IMR-90 (cell line): ENCODE measurements around the gene ARHGAP32. TPM values are rescaled to one million over a fixed set of nuclear protein-coding genes. Genes with fewer than 3 reads are reported as not detected.

ENCODE experiments used
- ATAC-seq: fragments of 200-7000 bp; cut with Tn5 transposase; 2 replicates; pipeline ENCODE4 v1.9.1; 2020; ENCODE audit warnings: low read depth, mild to moderate bottlenecking, moderate library complexity
- BruUV-seq: library from RNA; stranded (reverse); fragments of 400-500 nt; replicated peaks from 2 replicates; lab custom pipeline; 2021; lab: Mats Ljungman, UMichigan
- CTCF ChIA-PET: fragments of 300-600 bp; formaldehyde crosslinking; extraction: SDS; loops from one replicate; lab custom pipeline; 2021; ENCODE audit warnings: antibody characterized with exemption; lab: Yijun Ruan, JAX
- POLR2A ChIA-PET: fragments of 300-600 bp; sonication (Branson Sonifier 250); formaldehyde crosslinking; loops from one replicate; lab custom pipeline; 2022; ENCODE audit warnings: antibody characterized with exemption; ENCODE audit not compliant: unreplicated experiment; lab: Charles Lee
- DNase-seq: peaks from one replicate; pipeline ENCODE4 v3.0.0; 2013
- H2AFZ ChIP-seq: replicated peaks from 2 replicates; pipeline ENCODE3; 2013; ENCODE audit warnings: low read length, mild to moderate bottlenecking; ENCODE audit not compliant: poor library complexity
- H2AK5ac ChIP-seq: 2 replicates; pipeline ENCODE4 v1.6.1; 2013; ENCODE audit warnings: low read depth, low read length, inconsistent platforms
- H2AK9ac ChIP-seq: replicated peaks from 2 replicates; pipeline ENCODE3; 2013; ENCODE audit warnings: mild to moderate bottlenecking, low read depth, low read length, moderate library complexity; ENCODE audit not compliant: poor library complexity
- H2BK120ac ChIP-seq: 2 replicates; pipeline ENCODE4 v1.6.1; 2013; ENCODE audit warnings: low read depth, low read length, inconsistent platforms
- H2BK15ac ChIP-seq: 3 replicates; pipeline ENCODE4 v1.6.1; 2013; ENCODE audit warnings: low read depth, low read length, inconsistent platforms
- H2BK20ac ChIP-seq: 2 replicates; pipeline ENCODE4 v1.6.1; 2013; ENCODE audit warnings: low read depth, mild to moderate bottlenecking, inconsistent platforms, low read length, moderate library complexity
- H2BK5ac ChIP-seq: 2 replicates; pipeline ENCODE4 v1.6.1; 2013; ENCODE audit warnings: mild to moderate bottlenecking, low read depth, low read length, inconsistent platforms; ENCODE audit not compliant: poor library complexity, severe bottlenecking
- H3K14ac ChIP-seq: replicated peaks from 2 replicates; pipeline ENCODE4 v1.6.1; 2013; ENCODE audit warnings: low read depth, low read length, inconsistent platforms
- H3K18ac ChIP-seq: 2 replicates; pipeline ENCODE4 v1.6.1; 2013; ENCODE audit warnings: low read depth, low read length, control low read depth
- H3K23ac ChIP-seq: 2 replicates; pipeline ENCODE4 v1.6.1; 2013; ENCODE audit warnings: low read depth, low read length, inconsistent platforms
- H3K27ac ChIP-seq: 2 replicates; pipeline ENCODE4 v1.5.1; 2013; ENCODE audit warnings: mild to moderate bottlenecking, control low read depth, low read length; ENCODE audit not compliant: insufficient read depth
- H3K27me3 ChIP-seq: 2 replicates; pipeline ENCODE4 v1.6.1; 2013; ENCODE audit warnings: low read length; ENCODE audit not compliant: control insufficient read depth, insufficient read depth
- H3K36me3 ChIP-seq: 2 replicates; pipeline ENCODE4 v1.6.1; 2013; ENCODE audit warnings: low read length, mixed read lengths; ENCODE audit not compliant: control insufficient read depth, insufficient read depth
- H3K4ac ChIP-seq: 2 replicates; pipeline ENCODE4 v1.6.1; 2013; ENCODE audit warnings: low read depth, low read length, inconsistent platforms
- H3K4me1 ChIP-seq: 2 replicates; pipeline ENCODE4 v1.6.1; 2013; ENCODE audit warnings: low read length, mixed read lengths; ENCODE audit not compliant: control insufficient read depth, insufficient read depth
- H3K4me2 ChIP-seq: 2 replicates; pipeline ENCODE4 v1.6.1; 2013; ENCODE audit warnings: low read depth, mild to moderate bottlenecking, control low read depth, low read length, moderate library complexity
- H3K4me3 ChIP-seq: 2 replicates; pipeline ENCODE4 v1.5.1; 2013; ENCODE audit warnings: low read depth, mild to moderate bottlenecking, control low read depth, low read length, moderate library complexity; ENCODE audit not compliant: insufficient read depth
- H3K56ac ChIP-seq: 2 replicates; pipeline ENCODE4 v1.6.1; 2013; ENCODE audit warnings: low read length, inconsistent platforms; ENCODE audit not compliant: insufficient read depth; ENCODE audit errors: extremely low read depth
- H3K79me1 ChIP-seq, 2 experiments: 2 replicates each; pipeline ENCODE4 v1.6.1; 2013; ENCODE audit warnings: low read length in 2 of 2, inconsistent platforms in 1 of 2, low read depth in 1 of 2
- H3K9ac ChIP-seq: 2 replicates; pipeline ENCODE4 v1.6.1; 2013; ENCODE audit warnings: low read depth, low read length, control low read depth
- H3K9me1 ChIP-seq: 2 replicates; pipeline ENCODE4 v1.6.1; 2013; ENCODE audit warnings: low read length, inconsistent platforms; ENCODE audit not compliant: insufficient read depth
- H3K9me3 ChIP-seq: 2 replicates; pipeline ENCODE4 v1.6.1; 2013; ENCODE audit warnings: low read length; ENCODE audit not compliant: control insufficient read depth, insufficient read depth
- H4K20me1 ChIP-seq: 2 replicates; pipeline ENCODE4 v1.6.1; 2013; ENCODE audit warnings: low read length, inconsistent platforms; ENCODE audit not compliant: insufficient read depth
- H4K5ac ChIP-seq: 2 replicates; pipeline ENCODE4 v1.6.1; 2013; ENCODE audit warnings: mild to moderate bottlenecking, low read depth, low read length, control low read depth
- H4K8ac ChIP-seq, 2 experiments: 2 replicates each; pipeline ENCODE4 v1.6.1; 2013; ENCODE audit warnings: low read depth in 2 of 2, low read length in 2 of 2, control low read depth in 1 of 2, inconsistent platforms in 1 of 2
- H4K91ac ChIP-seq: 2 replicates; pipeline ENCODE4 v1.6.1; 2013; ENCODE audit warnings: low read depth, low read length, inconsistent platforms; ENCODE audit not compliant: insufficient read depth
- BHLHE40 ChIP-seq: fragments of 150-350 bp; IDR thresholded peaks from 2 replicates; pipeline ENCODE4 v1.6.1; 2016; ENCODE audit warnings: mild to moderate bottlenecking, low read depth, low read length
- CEBPB ChIP-seq: IDR thresholded peaks from 2 replicates; pipeline ENCODE4 v1.6.1; 2012; ENCODE audit warnings: low read depth, low read length, improper control_type of control experiment
- CHD1 ChIP-seq: IDR thresholded peaks from 2 replicates; pipeline ENCODE4 v1.6.1; 2012; ENCODE audit warnings: low read depth, low read length, improper control_type of control experiment
- MXI1 ChIP-seq: IDR thresholded peaks from 2 replicates; pipeline ENCODE4 v1.6.1; 2012; ENCODE audit warnings: low read depth, mild to moderate bottlenecking, low read length, moderate library complexity, borderline replicate concordance
- NFE2L2 ChIP-seq: fragments of 150-350 bp; IDR thresholded peaks from 2 replicates; pipeline ENCODE4 v1.6.1; 2016; ENCODE audit warnings: low read depth, mild to moderate bottlenecking, low read length
- RAD21 ChIP-seq: IDR thresholded peaks from 2 replicates; pipeline ENCODE4 v1.6.1; 2012; ENCODE audit warnings: low read length, improper control_type of control experiment
- RCOR1 ChIP-seq: IDR thresholded peaks from 2 replicates; pipeline ENCODE4 v1.6.1; 2012; ENCODE audit warnings: mild to moderate bottlenecking, low read length, improper control_type of control experiment; ENCODE audit not compliant: insufficient replicate concordance
- RFX5 ChIP-seq: IDR thresholded peaks from 2 replicates; pipeline ENCODE4 v1.8.0; 2012; ENCODE audit warnings: low read depth, mild to moderate bottlenecking, low read length, moderate library complexity
- WGBS, 2 experiments: methylation state at CpG; one replicate each; pipeline versions ENCODE4 v1.1.5 to v1.1.7; 2013; ENCODE audit warnings: missing lambda C conversion rate in 2 of 2; ENCODE audit not compliant: insufficient read length in 1 of 2; ENCODE audit errors: extremely low coverage in 2 of 2; 5-methylcytosine and 5-hydroxymethylcytosine counted together
- dilution Hi-C: fragments of 300-500 bp; cut with HindIII; formaldehyde crosslinking; loops from one replicate; pipeline ENCODE4 v1.14.3; 2018; ENCODE audit warnings: low sequenced_read_pairs; ENCODE audit not compliant: unreplicated experiment
- in situ Hi-C: fragments of 300-500 bp; cut with MboI; formaldehyde crosslinking; loops from 3 replicates; pipeline ENCODE4 v1.14.3; 2019; ENCODE audit warnings: low sequenced_read_pairs, inconsistent platforms, mixed read lengths
- intact Hi-C: fragments of 100-400 bp; cut with micrococcal nuclease; formaldehyde crosslinking; loops from 2 replicates; pipeline ENCODE4 v1.10.0; 2022
- polyA plus RNA-seq, 3 experiments: library from polyadenylated mRNA; depleted of rRNA; stranded (reverse); fragments of >200 nt; gene quantifications; 2 replicates each; pipeline ENCODE4 v1.2.3, GENCODE V29; 2012; ENCODE audit warnings: low replicate concordance in 1 of 3
- total RNA-seq: library from RNA; depleted of rRNA; stranded (reverse); fragments of >200 nt; gene quantifications from 2 replicates; pipeline ENCODE4 v1.2.3, GENCODE V29; 2012
- TF ChIP-seq, protein P1 (sequence below): fragments of 150-350 bp; IDR thresholded peaks from 2 replicates; pipeline ENCODE4 v1.6.1; 2017; ENCODE audit warnings: mild to moderate bottlenecking, antibody characterized with exemption, low read length, low read depth

Gene ARHGAP32
- total and polyA plus RNA-seq, 2 of the 4 experiments (the other 2 are of a cell fraction) = 4.1 to 8.4 TPM

DNA sequence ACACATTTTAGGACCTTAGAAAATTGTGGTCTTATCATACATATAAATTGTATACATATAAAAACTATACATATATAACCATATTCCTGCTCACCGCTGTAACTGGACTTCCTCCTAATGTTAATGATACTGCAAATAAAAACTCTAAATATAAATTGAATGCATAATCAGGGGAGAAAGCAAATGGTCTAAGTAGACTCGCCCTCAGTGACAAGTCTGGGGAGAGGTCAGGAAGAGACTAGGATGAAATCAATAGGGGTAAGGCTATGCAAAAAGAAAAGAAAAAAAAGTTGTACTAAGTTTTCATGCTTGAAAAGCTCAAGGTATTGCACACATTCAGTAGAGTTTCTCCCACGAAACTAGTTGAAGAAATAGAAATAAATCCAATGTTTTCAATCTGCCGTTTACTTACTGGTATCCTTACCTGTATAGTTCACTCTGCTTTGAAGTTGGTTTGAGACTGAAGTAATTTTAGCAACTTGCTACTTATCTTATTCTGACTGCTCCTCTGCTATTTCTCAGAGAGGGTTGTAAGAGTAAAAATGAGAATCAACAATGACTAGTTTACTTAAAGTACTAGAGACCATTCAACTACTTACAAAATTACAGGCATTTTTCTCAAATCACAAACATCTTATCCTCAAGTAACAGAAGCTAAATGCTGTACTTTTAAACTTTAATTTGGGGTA, 12.2 kb upstream of the ARHGAP32 start:
- no peak overlapping the region for H2BK120ac ChIP-seq
- POLR2A ChIA-PET = interaction anchor here (0.6 kb wide), 1 partner anchor 8 kb away, joined by 4 read pairs; no protein-coding TSS in a partner anchor

More for the DNA sequence above, 12.2 kb upstream of the ARHGAP32 start:
- no peak overlapping the region for H3K27ac ChIP-seq
- no peak overlapping the region for H3K56ac ChIP-seq
- no peak overlapping the region for H2AFZ ChIP-seq
- in situ Hi-C loops = no loop called here
- H2BK20ac ChIP-seq = no peak overlapping the region
- peaks cover 10 to 11% of the 10 kb centered on the region in 2 experiments; a peak in 3 of 4 replicates for H3K79me1 ChIP-seq
- H4K20me1 ChIP-seq = no peaks in the 10 kb centered on the region
- H3K9me3 ChIP-seq = no peaks in the 10 kb centered on the region
- no peaks in the 10 kb centered on the region for H3K27me3 ChIP-seq
- CTCF ChIA-PET = no interaction called here
- TF ChIP-seq RCOR1 = no peak
- no peak for TF ChIP-seq NFE2L2
- TF ChIP-seq RFX5 = no peak
- no peak for TF ChIP-seq CHD1
- TF ChIP-seq CEBPB = no peak
- no peak for TF ChIP-seq RAD21
- TF ChIP-seq BHLHE40 = no peak
- no peak for TF ChIP-seq MXI1
- TF ChIP-seq, protein P1, sequence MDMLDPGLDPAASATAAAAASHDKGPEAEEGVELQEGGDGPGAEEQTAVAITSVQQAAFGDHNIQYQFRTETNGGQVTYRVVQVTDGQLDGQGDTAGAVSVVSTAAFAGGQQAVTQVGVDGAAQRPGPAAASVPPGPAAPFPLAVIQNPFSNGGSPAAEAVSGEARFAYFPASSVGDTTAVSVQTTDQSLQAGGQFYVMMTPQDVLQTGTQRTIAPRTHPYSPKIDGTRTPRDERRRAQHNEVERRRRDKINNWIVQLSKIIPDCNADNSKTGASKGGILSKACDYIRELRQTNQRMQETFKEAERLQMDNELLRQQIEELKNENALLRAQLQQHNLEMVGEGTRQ = no peak
- H3K18ac ChIP-seq = no peak overlapping the region
- no peak overlapping the region for H3K9ac ChIP-seq
- H3K4me3 ChIP-seq = no peak overlapping the region
- intact Hi-C loops = no loop called here
- dilution Hi-C loops = no loop called here
- no peaks in the 10 kb centered on the region for H3K9me1 ChIP-seq
- no peak overlapping the region for H4K8ac ChIP-seq
- no peak for DNase-seq
- no peak overlapping the region for H4K5ac ChIP-seq
- H2AK5ac ChIP-seq = no peak overlapping the region
- no peak overlapping the region for H2AK9ac ChIP-seq
- H2BK5ac ChIP-seq = no peak overlapping the region
- H3K4me1 ChIP-seq = no peaks in the 10 kb centered on the region; the same call in 1 of the 2 replicates
- no peak overlapping the region for H4K91ac ChIP-seq
- no peak overlapping the region for H2BK15ac ChIP-seq
- no peak overlapping the region for H3K14ac ChIP-seq
- WGBS, 2 experiments = no CpG with 5 or more reads among the region's 4 CpGs
- H3K4me2 ChIP-seq = no peak overlapping the region
- no peaks in the 10 kb centered on the region for H3K36me3 ChIP-seq
- no peak overlapping the region for H3K4ac ChIP-seq
- ATAC-seq = no peak
- BruUV-seq = no TSS peak
- no peak overlapping the region for H3K23ac ChIP-seq
